OCI-LY7 (cell line): ENCODE measurements around the gene ADAMTS8. TPM values are rescaled to one million over a fixed set of nuclear protein-coding genes. Genes with fewer than 3 reads are reported as not detected.

Experiments used
- BruUV-seq: library from RNA; stranded (reverse); fragments of 400-500 nt; replicated peaks from 2 replicates; lab custom pipeline; 2021; lab: Mats Ljungman, UMichigan
- CTCF ChIA-PET: fragments of 300-600 bp; sonication (Branson Sonifier 250); formaldehyde crosslinking; loops from one replicate; lab custom pipeline; 2022; ENCODE audit warnings: antibody characterized with exemption; ENCODE audit not compliant: unreplicated experiment; lab: Charles Lee
- POLR2A ChIA-PET: fragments of 300-600 bp; sonication (Branson Sonifier 250); formaldehyde crosslinking; loops from one replicate; lab custom pipeline; 2022; ENCODE audit warnings: antibody characterized with exemption; lab: Charles Lee
- DNase-seq: peaks from one replicate; pipeline ENCODE4 v3.0.0-alpha.2; 2015; ENCODE audit warnings: low spot score
- H2AFZ ChIP-seq: fragments of 200-600 bp; sonication (generic), shearing (Covaris generic); 2 replicates; pipeline ENCODE4 v1.6.1; 2014; ENCODE audit warnings: mild to moderate bottlenecking, antibody characterized with exemption, low read length, moderate library complexity
- H3K27ac ChIP-seq: fragments of 200-600 bp; sonication (generic); 2 replicates; pipeline ENCODE4 v1.5.1; 2014; ENCODE audit warnings: mixed run types, low read depth, mild to moderate bottlenecking, moderate library complexity, low read length, inconsistent platforms; ENCODE audit not compliant: poor library complexity, severe bottlenecking
- H3K36me3 ChIP-seq: fragments of 200-600 bp; sonication (generic); 2 replicates; pipeline ENCODE4 v1.6.1; 2014; ENCODE audit warnings: mild to moderate bottlenecking, antibody characterized with exemption, low read length, moderate library complexity, mixed read lengths; ENCODE audit not compliant: insufficient read depth
- H3K4me1 ChIP-seq: fragments of 200-600 bp; sonication (generic); 2 replicates; pipeline ENCODE4 v1.5.1; 2014; ENCODE audit warnings: mild to moderate bottlenecking, low read length; ENCODE audit not compliant: insufficient read depth, poor library complexity, severe bottlenecking
- H3K4me2 ChIP-seq: fragments of 200-600 bp; sonication (generic); 2 replicates; pipeline ENCODE4 v1.6.1; 2014; ENCODE audit warnings: mild to moderate bottlenecking, low read length
- H3K4me3 ChIP-seq: fragments of 200-600 bp; sonication (generic); 2 replicates; pipeline ENCODE4 v1.5.1; 2014; ENCODE audit warnings: mild to moderate bottlenecking, low read depth, low read length; ENCODE audit not compliant: poor library complexity, severe bottlenecking
- H3K79me2 ChIP-seq: fragments of 200-600 bp; sonication (generic); 2 replicates; pipeline ENCODE4 v1.6.1; 2016; ENCODE audit warnings: low read depth, mild to moderate bottlenecking, low read length, moderate library complexity, mixed read lengths; ENCODE audit not compliant: insufficient read depth
- H3K9me2 ChIP-seq: fragments of 200-600 bp; sonication (generic); 2 replicates; pipeline ENCODE4 v1.6.1; 2016; ENCODE audit warnings: mild to moderate bottlenecking, low read length, mixed read lengths; ENCODE audit not compliant: insufficient read depth
- H3K9me3 ChIP-seq: fragments of 200-600 bp; sonication (generic); 2 replicates; pipeline ENCODE4 v1.6.1; 2014; ENCODE audit warnings: mild to moderate bottlenecking, mixed run types, low read length, mixed read lengths
- H4K20me1 ChIP-seq: fragments of 200-600 bp; sonication (generic); 2 replicates; pipeline ENCODE4 v1.6.1; 2014; ENCODE audit warnings: mild to moderate bottlenecking, antibody characterized with exemption, low read length, moderate library complexity, mixed read lengths; ENCODE audit not compliant: insufficient read depth
- EZH2phosphoT487 ChIP-seq: fragments of 200-600 bp; sonication (generic); IDR thresholded peaks from 2 replicates; pipeline ENCODE4 v1.6.1; 2018; ENCODE audit warnings: low read depth, borderline replicate concordance, mild to moderate bottlenecking, mixed run types, antibody characterized with exemption, low read length, moderate library complexity, mixed read lengths
- intact Hi-C: fragments of 100-400 bp; cut with micrococcal nuclease; formaldehyde crosslinking; loops from one replicate; pipeline ENCODE4 v1.10.0; 2022; ENCODE audit not compliant: unreplicated experiment
- total RNA-seq, 2 experiments: library from RNA; depleted of rRNA in 1 of 2; stranded (reverse); fragments of >200 nt in 1 of 2; shearing (Covaris generic) in 1 of 2; gene quantifications; 2 replicates each; pipeline ENCODE4 v1.2.3, GENCODE V29; 2014 to 2022
- TF ChIP-seq, protein P1 (sequence below): fragments of 200-600 bp; sonication (generic); conservative IDR thresholded peaks from 2 replicates; pipeline ENCODE4 v1.5.1; 2014; ENCODE audit warnings: mild to moderate bottlenecking, antibody characterized with exemption, low read length, moderate library complexity, mixed read lengths

The ADAMTS8 gene
- total RNA-seq, 2 experiments from 2014 or later = not detected

GRCh38 chr11:130473056-130473794, 44.8 kb upstream of the ADAMTS8 start:
- TF ChIP-seq EZH2phosphoT487 = no peak
- TF ChIP-seq, protein P1, sequence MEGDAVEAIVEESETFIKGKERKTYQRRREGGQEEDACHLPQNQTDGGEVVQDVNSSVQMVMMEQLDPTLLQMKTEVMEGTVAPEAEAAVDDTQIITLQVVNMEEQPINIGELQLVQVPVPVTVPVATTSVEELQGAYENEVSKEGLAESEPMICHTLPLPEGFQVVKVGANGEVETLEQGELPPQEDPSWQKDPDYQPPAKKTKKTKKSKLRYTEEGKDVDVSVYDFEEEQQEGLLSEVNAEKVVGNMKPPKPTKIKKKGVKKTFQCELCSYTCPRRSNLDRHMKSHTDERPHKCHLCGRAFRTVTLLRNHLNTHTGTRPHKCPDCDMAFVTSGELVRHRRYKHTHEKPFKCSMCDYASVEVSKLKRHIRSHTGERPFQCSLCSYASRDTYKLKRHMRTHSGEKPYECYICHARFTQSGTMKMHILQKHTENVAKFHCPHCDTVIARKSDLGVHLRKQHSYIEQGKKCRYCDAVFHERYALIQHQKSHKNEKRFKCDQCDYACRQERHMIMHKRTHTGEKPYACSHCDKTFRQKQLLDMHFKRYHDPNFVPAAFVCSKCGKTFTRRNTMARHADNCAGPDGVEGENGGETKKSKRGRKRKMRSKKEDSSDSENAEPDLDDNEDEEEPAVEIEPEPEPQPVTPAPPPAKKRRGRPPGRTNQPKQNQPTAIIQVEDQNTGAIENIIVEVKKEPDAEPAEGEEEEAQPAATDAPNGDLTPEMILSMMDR = no peak
- intact Hi-C loops = no loop called here
- CTCF ChIA-PET = no interaction called here

GRCh38 chr11:130472434-130472961, 44.1 kb upstream of the ADAMTS8 start:
- no TSS peak for BruUV-seq
- ChIA-PET CTCF (no interaction called here), POLR2A (interaction anchor here (0.8 kb wide), 1 partner anchor 30 kb away, joined by 3 read pairs; no protein-coding TSS in a partner anchor)
- no peaks in the 10 kb centered on the region for H3K36me3 ChIP-seq
- no peaks in the 10 kb centered on the region for H3K9me3 ChIP-seq
- no peaks in the 10 kb centered on the region for H3K4me1 ChIP-seq
- no peak overlapping the region for H2AFZ ChIP-seq
- H3K79me2 ChIP-seq = no peaks in the 10 kb centered on the region
- intact Hi-C loops = no loop called here
- no peaks in the 10 kb centered on the region for H3K9me2 ChIP-seq
- no peak overlapping the region for H3K4me3 ChIP-seq
- no peak overlapping the region for H3K4me2 ChIP-seq
- no peaks in the 10 kb centered on the region for H4K20me1 ChIP-seq
- no peak overlapping the region for H3K27ac ChIP-seq
- no peak for DNase-seq
- TF ChIP-seq, protein P1 = no peak
- TF ChIP-seq EZH2phosphoT487 = no peak

More at GRCh38 chr11:130473056-130473794, 44.8 kb upstream of the ADAMTS8 start:
- H3K9me2 ChIP-seq = no peaks in the 10 kb centered on the region
- no peak overlapping the region for H3K4me2 ChIP-seq
- POLR2A ChIA-PET = no interaction called here
- H3K9me3 ChIP-seq = no peaks in the 10 kb centered on the region
- H3K4me3 ChIP-seq = no peak overlapping the region
- H3K79me2 ChIP-seq = no peaks in the 10 kb centered on the region
- no peaks in the 10 kb centered on the region for H3K36me3 ChIP-seq
- H3K4me1 ChIP-seq = no peaks in the 10 kb centered on the region
- no peak overlapping the region for H3K27ac ChIP-seq
- no peak overlapping the region for H2AFZ ChIP-seq
- no TSS peak for BruUV-seq
- H4K20me1 ChIP-seq = no peaks in the 10 kb centered on the region
- no peak for DNase-seq
